ENCODE measurements around the gene C14orf119.

The C14orf119 gene

GRCh38 chr14:23095196-23096108 lies at the start of gene C14orf119:
Gene C14orf119, plus strand, starts transcription at chr14:23095505. Its CDS starts 2,154 bp downstream, at chr14:23097659.
- FAIRE-seq = peak; percentile 95

GRCh38 chr14:23047034-23047634 lies 48.2 kb upstream of the C14orf119 start:
- no peak for FAIRE-seq

- no peak for FAIRE-seq
Measured at GRCh38 chr14:23047751-23048693, 47.3 kb upstream of the C14orf119 start.

- no peak for FAIRE-seq
Measured at GRCh38 chr14:23049011-23049410, 46.3 kb upstream of the C14orf119 start.

- no peak for FAIRE-seq
Measured at GRCh38 chr14:23051141-23052057, 43.9 kb upstream of the C14orf119 start.

- no peak for FAIRE-seq
Measured at GRCh38 chr14:23052182-23052623, 43.1 kb upstream of the C14orf119 start.

GRCh38 chr14:23052671-23053070 lies 42.6 kb upstream of the C14orf119 start:
- no peak for FAIRE-seq

GRCh38 chr14:23053426-23053825 lies 41.9 kb upstream of the C14orf119 start:
- FAIRE-seq = no peak

GRCh38 chr14:23054000-23054811 lies 41.1 kb upstream of the C14orf119 start:
- no peak for FAIRE-seq

GRCh38 chr14:23055147-23055550 lies 40.2 kb upstream of the C14orf119 start:
- no peak for FAIRE-seq

- no peak for FAIRE-seq
Measured at GRCh38 chr14:23055621-23056144, 39.6 kb upstream of the C14orf119 start.

GRCh38 chr14:23056145-23056955 lies 39.0 kb upstream of the C14orf119 start:
- no peak for FAIRE-seq

- FAIRE-seq = no peak
Measured at GRCh38 chr14:23056956-23057756, 38.1 kb upstream of the C14orf119 start, which contains the start of gene CDH24. Gene CDH24, minus strand, starts transcription at chr14:23057520. Its CDS starts 1,787 bp downstream, at chr14:23055733.

- FAIRE-seq = no peak
Measured at GRCh38 chr14:23057757-23058653, 37.3 kb upstream of the C14orf119 start.

- FAIRE-seq = no peak
Measured at GRCh38 chr14:23058654-23059504, 36.4 kb upstream of the C14orf119 start.

- no peak for FAIRE-seq
Measured at GRCh38 chr14:23060536-23061260, 34.6 kb upstream of the C14orf119 start.
